Measurements from ENCODE around the gene MXRA8. TPM values are rescaled to one million over a fixed set of nuclear protein-coding genes. Genes with fewer than 3 reads are reported as not detected.

MXRA8 gene
- total RNA-seq, 3 donors from 2014 or later (not counting 1 experiment from before 2014, with no cell fraction given): 0.26 TPM; not detected in 2

- no peak overlapping the region for H3K4me3 ChIP-seq (ENCODE audit: low read length)
- 97% methylated on average over 11 of the region's 11 CpGs for WGBS (ENCODE audit: insufficient coverage)
- Mint-ChIP-seq H3K27ac (no peak overlapping the region), H3K27me3 (ENCODE audit: low read depth in 2 of 2) (no peaks in the 10 kb centered on the region), H3K4me1 (peaks cover 26 to 31% of the 10 kb centered on the region in 2 donors), H3K9me3 (no peaks in the 10 kb centered on the region), H3K4me3 (peak overlapping the region; percentile 4), H3K36me3 (peaks cover 15% of the 10 kb centered on the region)
- H3K36me3 ChIP-seq (ENCODE audit: control insufficient read depth, insufficient read depth, low read length): peaks cover 60% of the 10 kb centered on the region
- TF ChIP-seq CTCF (IDR thresholded peaks at IDR 0.05): no peak
- no peak for DNase-seq
- H3K27ac ChIP-seq (ENCODE audit: low read length): no peak overlapping the region
- ATAC-seq: no peak
- no peaks in the 10 kb centered on the region for H3K27me3 ChIP-seq (ENCODE audit: control insufficient read depth, insufficient read depth, low read length)
- peaks cover 22% of the 10 kb centered on the region for H3K4me1 ChIP-seq (ENCODE audit: control insufficient read depth, insufficient read depth, low read length)
- no peaks in the 10 kb centered on the region for H3K9me3 ChIP-seq (ENCODE audit: control insufficient read depth, insufficient read depth, low read length)
- intact Hi-C loops (cut with micrococcal nuclease): no loop called here
These were observed 36.8 kb upstream of the MXRA8 start for GRCh38 chr1:1395166-1395565.

GRCh38 chr1:1394116-1394515, 35.8 kb upstream of the MXRA8 start:
- H3K27ac Mint-ChIP-seq: no peak overlapping the region
- DNase-seq: no peak
- no peak overlapping the region for H3K27ac ChIP-seq (ENCODE audit: low read length)
- peaks cover 69% of the 10 kb centered on the region for H3K36me3 ChIP-seq (ENCODE audit: control insufficient read depth, insufficient read depth, low read length)
- H3K27me3 ChIP-seq (ENCODE audit: control insufficient read depth, insufficient read depth, low read length): no peaks in the 10 kb centered on the region
- no peak for ATAC-seq
- no peaks in the 10 kb centered on the region for H3K9me3 Mint-ChIP-seq
- H3K4me1 Mint-ChIP-seq: peaks cover 16 to 21% of the 10 kb centered on the region in 2 donors
- 84% methylated on average over 7 of the region's 7 CpGs for WGBS (ENCODE audit: insufficient coverage)
- peaks cover 16% of the 10 kb centered on the region for H3K4me1 ChIP-seq (ENCODE audit: control insufficient read depth, insufficient read depth, low read length)
- no peak overlapping the region for H3K4me3 Mint-ChIP-seq
- TF ChIP-seq CTCF (IDR thresholded peaks at IDR 0.05): no peak
- intact Hi-C loops (cut with micrococcal nuclease): no loop called here
- H3K9me3 ChIP-seq (ENCODE audit: control insufficient read depth, insufficient read depth, low read length): no peaks in the 10 kb centered on the region
- no peak overlapping the region for H3K4me3 ChIP-seq (ENCODE audit: low read length)
- H3K27me3 Mint-ChIP-seq (ENCODE audit: low read depth in 2 of 2): no peaks in the 10 kb centered on the region
- H3K36me3 Mint-ChIP-seq: peaks cover 15% of the 10 kb centered on the region

- Histone ChIP-seq H3K36me3 (ENCODE audit: control insufficient read depth, insufficient read depth, low read length) (peaks cover 74% of the 10 kb centered on the region), H3K4me1 (ENCODE audit: control insufficient read depth, insufficient read depth, low read length) (peaks cover 13% of the 10 kb centered on the region), H3K4me3 (ENCODE audit: low read length) (no peak overlapping the region), H3K9me3 (ENCODE audit: control insufficient read depth, insufficient read depth, low read length) (no peaks in the 10 kb centered on the region), H3K27ac (ENCODE audit: low read length) (no peak overlapping the region), H3K27me3 (ENCODE audit: control insufficient read depth, insufficient read depth, low read length) (no peaks in the 10 kb centered on the region)
- DNase-seq: no peak
- peak overlapping the region in 1 of 2 donors; percentile 26 for H3K27ac Mint-ChIP-seq
- 96% methylated on average over 11 of the region's 11 CpGs for WGBS (ENCODE audit: insufficient coverage)
- no peak overlapping the region for H3K4me3 Mint-ChIP-seq
- peaks cover 15 to 21% of the 10 kb centered on the region in 2 donors for H3K4me1 Mint-ChIP-seq
- no peaks in the 10 kb centered on the region for H3K9me3 Mint-ChIP-seq
- no peak for ATAC-seq
- intact Hi-C loops (cut with micrococcal nuclease): no loop called here
- no peak for TF ChIP-seq CTCF (IDR thresholded peaks at IDR 0.05)
- peaks cover 15% of the 10 kb centered on the region for H3K36me3 Mint-ChIP-seq
- no peaks in the 10 kb centered on the region for H3K27me3 Mint-ChIP-seq (ENCODE audit: low read depth in 2 of 2)
These were observed 35.1 kb upstream of the MXRA8 start for GRCh38 chr1:1393428-1393827.

- H3K9me3 Mint-ChIP-seq: no peaks in the 10 kb centered on the region
- no peak overlapping the region for H3K27ac Mint-ChIP-seq
- no peak overlapping the region for H3K27ac ChIP-seq (ENCODE audit: low read length)
- ATAC-seq (no peak), DNase-seq (no peak)
- H3K4me1 Mint-ChIP-seq: peaks cover 12 to 18% of the 10 kb centered on the region in 2 donors
- TF ChIP-seq CTCF (IDR thresholded peaks at IDR 0.05): no peak
- WGBS (ENCODE audit: insufficient coverage): 99% methylated on average over 4 of the region's 4 CpGs
- no peak overlapping the region for H3K4me3 Mint-ChIP-seq
- H3K36me3 ChIP-seq (ENCODE audit: control insufficient read depth, insufficient read depth, low read length): peaks cover 78% of the 10 kb centered on the region
- intact Hi-C loops (cut with micrococcal nuclease): no loop called here
- peaks cover 15% of the 10 kb centered on the region for H3K36me3 Mint-ChIP-seq
- H3K27me3 ChIP-seq (ENCODE audit: control insufficient read depth, insufficient read depth, low read length): no peaks in the 10 kb centered on the region
- H3K4me1 ChIP-seq (ENCODE audit: control insufficient read depth, insufficient read depth, low read length): peaks cover 9% of the 10 kb centered on the region
- no peak overlapping the region for H3K4me3 ChIP-seq (ENCODE audit: low read length)
- no peaks in the 10 kb centered on the region for H3K9me3 ChIP-seq (ENCODE audit: control insufficient read depth, insufficient read depth, low read length)
- no peaks in the 10 kb centered on the region for H3K27me3 Mint-ChIP-seq (ENCODE audit: low read depth in 2 of 2)
These were observed 34.7 kb upstream of the MXRA8 start for GRCh38 chr1:1393014-1393413.

Measured in natural killer cell (primary cell).